SK-N-SH treated with all-trans-retinoic acid at 6 μM for 48 hours (cell line): ENCODE data around the gene CMC4.

Experiments used
- ATAC-seq: fragments of 200-7000 bp; cut with Tn5 transposase; 3 replicates; pipeline ENCODE4 v1.9.1; 2020; ENCODE audit warnings: mild to moderate bottlenecking, moderate library complexity
- ARNTL ChIP-seq: fragments of 450-650 bp; formaldehyde crosslinking; IDR thresholded peaks from 2 replicates; pipeline ENCODE4 v1.5.0; 2020; ENCODE audit warnings: low read depth, mild to moderate bottlenecking, moderate library complexity, borderline replicate concordance
- BACH2 ChIP-seq: fragments of 250-450 bp; sonication (Bioruptor Pico); IDR thresholded peaks from 2 replicates; pipeline ENCODE4 v1.9.0; 2021; ENCODE audit warnings: mild to moderate bottlenecking, borderline replicate concordance
- CREB5 ChIP-seq: fragments of 250-450 bp; sonication (Bioruptor Pico); IDR thresholded peaks from 2 replicates; pipeline ENCODE4 v1.5.1; 2020; ENCODE audit warnings: low read depth, mild to moderate bottlenecking, moderate library complexity
- CSDC2 ChIP-seq: fragments of 250-450 bp; sonication (Bioruptor Pico); IDR thresholded peaks from 2 replicates; pipeline ENCODE4 v1.5.0; 2020; ENCODE audit warnings: mild to moderate bottlenecking, moderate library complexity
- CSRNP3 ChIP-seq: fragments of 250-450 bp; sonication (Bioruptor Pico); IDR thresholded peaks from 2 replicates; pipeline ENCODE4 v1.5.1; 2021; ENCODE audit warnings: mild to moderate bottlenecking, moderate library complexity
- ESRRG ChIP-seq: fragments of 250-450 bp; sonication (Bioruptor Pico); IDR thresholded peaks from 2 replicates; pipeline ENCODE4 v1.6.1; 2021; ENCODE audit warnings: mild to moderate bottlenecking
- GLIS3 ChIP-seq: fragments of 250-450 bp; sonication (Bioruptor Pico); IDR thresholded peaks from 2 replicates; pipeline ENCODE4 v1.5.0; 2020; ENCODE audit warnings: mild to moderate bottlenecking, moderate library complexity
- ISL1 ChIP-seq: fragments of 250-450 bp; sonication (Bioruptor Pico); IDR thresholded peaks from 2 replicates; pipeline ENCODE4 v2.1.2; 2022; ENCODE audit warnings: mild to moderate bottlenecking, moderate library complexity
- OSR1 ChIP-seq: fragments of 250-450 bp; sonication (Bioruptor Pico); IDR thresholded peaks from 2 replicates; pipeline ENCODE4 v1.8.0; 2022; ENCODE audit warnings: moderate library complexity, mild to moderate bottlenecking, inconsistent platforms
- PATZ1 ChIP-seq: fragments of 250-450 bp; sonication (Bioruptor Pico); IDR thresholded peaks from 2 replicates; pipeline ENCODE4 v1.8.0; 2020; ENCODE audit warnings: mild to moderate bottlenecking, moderate library complexity, borderline replicate concordance
- POU6F1 ChIP-seq: fragments of 250-450 bp; sonication (Bioruptor Pico); IDR thresholded peaks from 2 replicates; pipeline ENCODE4 v1.8.0; 2021; ENCODE audit warnings: low read depth, mild to moderate bottlenecking, moderate library complexity, borderline replicate concordance
- PPARA ChIP-seq: fragments of 250-450 bp; sonication (Bioruptor Pico); IDR thresholded peaks from 2 replicates; pipeline ENCODE4 v1.5.0; 2020; ENCODE audit warnings: mild to moderate bottlenecking, borderline replicate concordance
- RARB ChIP-seq: fragments of 250-450 bp; sonication (Bioruptor Pico); IDR thresholded peaks from 2 replicates; pipeline ENCODE4 v1.8.0; 2021; ENCODE audit warnings: mild to moderate bottlenecking, moderate library complexity
- SNAI2 ChIP-seq: fragments of 250-450 bp; sonication (Bioruptor Pico); IDR thresholded peaks from 2 replicates; pipeline ENCODE4 v1.5.0; 2020; ENCODE audit warnings: mild to moderate bottlenecking, moderate library complexity
- TCF4 ChIP-seq: fragments of 250-450 bp; sonication (Bioruptor Pico); IDR thresholded peaks from 2 replicates; pipeline ENCODE4 v1.8.0; 2021; ENCODE audit warnings: mild to moderate bottlenecking, moderate library complexity, borderline replicate concordance
- TOX ChIP-seq: fragments of 250-450 bp; sonication (Bioruptor Pico); IDR thresholded peaks from 2 replicates; pipeline ENCODE4 v1.8.0; 2021; ENCODE audit warnings: mild to moderate bottlenecking, moderate library complexity, borderline replicate concordance
- TSHZ2 ChIP-seq: fragments of 250-450 bp; sonication (Bioruptor Pico); IDR thresholded peaks from 2 replicates; pipeline ENCODE4 v1.5.0; 2020; ENCODE audit warnings: mild to moderate bottlenecking, moderate library complexity
- ZC3H10 ChIP-seq: fragments of 250-450 bp; sonication (Bioruptor Pico); IDR thresholded peaks from 2 replicates; pipeline ENCODE4 v1.5.1; 2021; ENCODE audit warnings: mild to moderate bottlenecking, moderate library complexity
- ZFP3 ChIP-seq: fragments of 250-450 bp; sonication (Bioruptor Pico); IDR thresholded peaks from 2 replicates; pipeline ENCODE4 v1.5.0; 2020; ENCODE audit warnings: mild to moderate bottlenecking, moderate library complexity
- ZFP30 ChIP-seq: fragments of 450-650 bp; formaldehyde crosslinking; IDR thresholded peaks from 2 replicates; pipeline ENCODE4 v1.5.0; 2022; ENCODE audit warnings: mild to moderate bottlenecking, moderate library complexity
- ZNF565 ChIP-seq: fragments of 450-650 bp; formaldehyde crosslinking; conservative IDR thresholded peaks from 2 replicates; pipeline ENCODE4 v1.5.0; 2020; ENCODE audit warnings: low read depth, mild to moderate bottlenecking, moderate library complexity
- ZNF70 ChIP-seq: fragments of 450-650 bp; formaldehyde crosslinking; IDR thresholded peaks from 2 replicates; pipeline ENCODE4 v1.5.0; 2020; ENCODE audit warnings: mild to moderate bottlenecking, moderate library complexity
- ZNF8 ChIP-seq: fragments of 450-650 bp; formaldehyde crosslinking; IDR thresholded peaks from 2 replicates; pipeline ENCODE4 v1.5.0; 2020; ENCODE audit warnings: mild to moderate bottlenecking, moderate library complexity

CMC4 gene

GRCh38 chrX:155031657-155032056 lies 39.3 kb downstream of the CMC4 start:
- ATAC-seq = no peak
- TF ChIP-seq ZC3H10 (no peak), CSDC2 (CRISPR knock-in tag) (no peak), GLIS3 (CRISPR knock-in tag) (no peak), RARB (CRISPR knock-in tag) (no peak), POU6F1 (no peak), BACH2 (no peak), ZNF70 (CRISPR knock-in tag) (no peak), CSRNP3 (CRISPR knock-in tag) (no peak), PATZ1 (CRISPR knock-in tag) (no peak), PPARA (no peak), ISL1 (CRISPR knock-in tag) (no peak), TCF4 (no peak), ZNF565 (CRISPR knock-in tag) (no peak), ZFP3 (CRISPR knock-in tag) (no peak), ZNF8 (CRISPR knock-in tag) (no peak), TOX (CRISPR knock-in tag) (no peak), TSHZ2 (CRISPR knock-in tag) (no peak), ESRRG (CRISPR knock-in tag) (no peak), ZFP30 (CRISPR knock-in tag) (no peak), OSR1 (no peak)

- TF ChIP-seq CREB5 (CRISPR knock-in tag) = no peak
- no peak for TF ChIP-seq PPARA
- TF ChIP-seq CSDC2 (CRISPR knock-in tag) = no peak
- TF ChIP-seq TCF4 = no peak
- no peak for TF ChIP-seq ESRRG (CRISPR knock-in tag)
- no peak for TF ChIP-seq BACH2
- no peak for ATAC-seq
These were observed 42.1 kb downstream of the CMC4 start for GRCh38 chrX:155028877-155029291.

GRCh38 chrX:155028129-155028528 lies 42.8 kb downstream of the CMC4 start:
- no peak for ATAC-seq

More at GRCh38 chrX:155028129-155028528, 42.8 kb downstream of the CMC4 start:
- TF ChIP-seq ZFP30 (CRISPR knock-in tag) = no peak
- TF ChIP-seq ZNF70 (CRISPR knock-in tag) = no peak
- TF ChIP-seq SNAI2 = no peak
- TF ChIP-seq TCF4 = no peak
- no peak for TF ChIP-seq ZNF8 (CRISPR knock-in tag)
- TF ChIP-seq ZNF565 (CRISPR knock-in tag) = no peak
- TF ChIP-seq TOX (CRISPR knock-in tag) = no peak
- no peak for TF ChIP-seq ARNTL (CRISPR knock-in tag)
- no peak for TF ChIP-seq ISL1 (CRISPR knock-in tag)
- TF ChIP-seq CREB5 (CRISPR knock-in tag) = no peak
- no peak for TF ChIP-seq ESRRG (CRISPR knock-in tag)
- no peak for TF ChIP-seq CSRNP3 (CRISPR knock-in tag)
- TF ChIP-seq PATZ1 (CRISPR knock-in tag) = no peak
- TF ChIP-seq ZC3H10 = no peak
